Hematopoietic multipotent progenitor cell treated with erythropoietin and hydrocortisone succinate and interleukin-3 and kit ligand, for 17 days (in vitro differentiated cells): Measurements from ENCODE around the gene GALR2.
"Not testable (repeated sequence)": the region's sequence is repeated elsewhere in the genome, so short reads cannot be mapped to it uniquely, and the experiment has no call there.

Experiments used
- DNase-seq: peaks from one replicate; pipeline ENCODE4 v3.0.0-alpha.2; 2015; ENCODE audit warnings: low spot score

The GALR2 gene

GRCh38 chr17:76050538-76051467 lies 23.8 kb upstream of the GALR2 start:
- no peak for DNase-seq

GRCh38 chr17:76051561-76051960 lies 23.0 kb upstream of the GALR2 start:
- DNase-seq: no peak

GRCh38 chr17:76053246-76054111 lies 21.1 kb upstream of the GALR2 start:
- DNase-seq: peak; percentile 72

GRCh38 chr17:76054112-76054476 lies 20.5 kb upstream of the GALR2 start:
- DNase-seq: peak; percentile 23

- DNase-seq: peak; percentile 63
Observed at GRCh38 chr17:76056882-76057281, 17.7 kb upstream of the GALR2 start.

- DNase-seq: not testable (repeated sequence)
Observed at GRCh38 chr17:76058264-76058663, 16.3 kb upstream of the GALR2 start.

- DNase-seq: no peak
Observed at GRCh38 chr17:76063875-76064546, 10.6 kb upstream of the GALR2 start.

- DNase-seq: no peak
Observed at GRCh38 chr17:76065775-76066174, 8.8 kb upstream of the GALR2 start.

- peak; percentile 36 for DNase-seq
Observed at GRCh38 chr17:76071531-76072147, 2.9 kb upstream of the GALR2 start.

- DNase-seq: peak; percentile 85
Observed at GRCh38 chr17:76072148-76072858, 2.3 kb upstream of the GALR2 start, which contains the start of gene SRP68. Gene SRP68, minus strand, starts transcription at chr17:76072517. Its CDS starts 26 bp downstream, at chr17:76072491.

- DNase-seq: no peak
Observed at GRCh38 chr17:76075364-76076145, 974 bp downstream of the GALR2 start.

- no peak for DNase-seq
Observed at GRCh38 chr17:76076146-76076764, 1.7 kb downstream of the GALR2 start.

- DNase-seq: no peak
Observed at GRCh38 chr17:76076765-76077583, 2.4 kb downstream of the GALR2 start.

- DNase-seq: no peak
Observed at GRCh38 chr17:76077584-76078110, 3.1 kb downstream of the GALR2 start.

- not testable (repeated sequence) for DNase-seq
Observed at GRCh38 chr17:76078370-76078769, 3.8 kb downstream of the GALR2 start.

GRCh38 chr17:76078860-76079534 lies 4.4 kb downstream of the GALR2 start, which contains the start of gene ZACN:
Gene ZACN, plus strand, starts transcription at chr17:76079182. Its CDS starts 83 bp downstream, at chr17:76079265.
- no peak for DNase-seq

- no peak for DNase-seq
Observed at GRCh38 chr17:76079535-76079955, 5.0 kb downstream of the GALR2 start.
